Glutamatergic neuron (in vitro differentiated cells): ENCODE measurements around the gene RARB. TPM values are rescaled to one million over a fixed set of nuclear protein-coding genes. Genes with fewer than 3 reads are reported as not detected.

Experiments
- DNase-seq: peaks from one replicate; pipeline ENCODE4 v3.0.0; 2022
- H3K27ac Mint-ChIP-seq: one replicate; pipeline ENCODE4 v1.8.0; 2020; ENCODE audit warnings: mild to moderate bottlenecking, mixed read lengths, inconsistent platforms; ENCODE audit not compliant: unreplicated experiment
- H3K27me3 Mint-ChIP-seq: one replicate; pipeline ENCODE4 v1.8.0; 2020; ENCODE audit warnings: mild to moderate bottlenecking, moderate library complexity, mixed read lengths, inconsistent platforms; ENCODE audit not compliant: unreplicated experiment
- H3K36me3 Mint-ChIP-seq: one replicate; pipeline ENCODE4 v1.8.0; 2020; ENCODE audit warnings: mild to moderate bottlenecking, mixed read lengths, inconsistent platforms; ENCODE audit not compliant: unreplicated experiment
- H3K4me1 Mint-ChIP-seq: one replicate; pipeline ENCODE4 v1.8.0; 2020; ENCODE audit warnings: mild to moderate bottlenecking, low read depth, mixed read lengths, inconsistent platforms; ENCODE audit not compliant: unreplicated experiment
- H3K4me3 Mint-ChIP-seq: one replicate; pipeline ENCODE4 v1.8.0; 2020; ENCODE audit warnings: mild to moderate bottlenecking, mixed read lengths, inconsistent platforms; ENCODE audit not compliant: unreplicated experiment
- H3K9me3 Mint-ChIP-seq: one replicate; pipeline ENCODE4 v1.8.0; 2020; ENCODE audit warnings: mild to moderate bottlenecking, moderate library complexity, mixed read lengths, inconsistent platforms; ENCODE audit not compliant: unreplicated experiment
- total RNA-seq: library from RNA; stranded (reverse); fragmentation: NEBNext Ultra II Directional; extraction: Animal tissue kit (Norgen Biotek cat#: 25700); gene quantifications from one replicate; pipeline ENCODE4 v1.2.1, GENCODE V29; 2021; ENCODE audit not compliant: unreplicated experiment
- TF ChIP-seq, protein P1 (sequence below): fragments of 200-600 bp; sonication (generic); IDR thresholded peaks from one replicate; pipeline ENCODE4 v1.5.0; 2021; ENCODE audit not compliant: partially characterized antibody, unreplicated experiment

RARB gene
- total RNA-seq, 1 donor from 2014 or later: 1.2 TPM

DNA sequence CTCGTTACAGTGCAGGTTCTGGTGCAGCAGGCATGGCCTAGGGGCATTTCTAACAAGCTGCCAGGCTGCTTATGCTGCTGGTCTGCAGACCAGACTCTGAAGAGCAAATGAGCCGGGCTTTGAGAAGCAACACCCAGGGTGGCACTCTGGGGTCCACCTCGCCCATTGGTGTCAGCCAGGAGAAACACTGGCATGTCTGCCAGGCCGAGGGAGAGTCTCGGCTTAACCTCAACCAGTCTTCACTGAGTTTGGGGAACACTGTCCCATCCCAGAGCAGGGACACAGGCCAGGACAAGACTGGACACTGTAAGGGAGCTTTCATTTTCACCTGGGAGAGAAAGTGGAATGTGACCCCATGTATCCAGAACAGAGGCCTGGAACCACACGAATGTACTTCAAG is 143.2 kb downstream of the RARB start:
- DNase-seq: no peak
- Mint-ChIP-seq H3K27me3 (peaks cover 2% of the 10 kb centered on the region), H3K27ac (no peak overlapping the region), H3K4me3 (no peak overlapping the region), H3K9me3 (peaks cover 4% of the 10 kb centered on the region), H3K4me1 (peaks cover 18% of the 10 kb centered on the region), H3K36me3 (peaks cover 6% of the 10 kb centered on the region)
- TF ChIP-seq, protein P1, sequence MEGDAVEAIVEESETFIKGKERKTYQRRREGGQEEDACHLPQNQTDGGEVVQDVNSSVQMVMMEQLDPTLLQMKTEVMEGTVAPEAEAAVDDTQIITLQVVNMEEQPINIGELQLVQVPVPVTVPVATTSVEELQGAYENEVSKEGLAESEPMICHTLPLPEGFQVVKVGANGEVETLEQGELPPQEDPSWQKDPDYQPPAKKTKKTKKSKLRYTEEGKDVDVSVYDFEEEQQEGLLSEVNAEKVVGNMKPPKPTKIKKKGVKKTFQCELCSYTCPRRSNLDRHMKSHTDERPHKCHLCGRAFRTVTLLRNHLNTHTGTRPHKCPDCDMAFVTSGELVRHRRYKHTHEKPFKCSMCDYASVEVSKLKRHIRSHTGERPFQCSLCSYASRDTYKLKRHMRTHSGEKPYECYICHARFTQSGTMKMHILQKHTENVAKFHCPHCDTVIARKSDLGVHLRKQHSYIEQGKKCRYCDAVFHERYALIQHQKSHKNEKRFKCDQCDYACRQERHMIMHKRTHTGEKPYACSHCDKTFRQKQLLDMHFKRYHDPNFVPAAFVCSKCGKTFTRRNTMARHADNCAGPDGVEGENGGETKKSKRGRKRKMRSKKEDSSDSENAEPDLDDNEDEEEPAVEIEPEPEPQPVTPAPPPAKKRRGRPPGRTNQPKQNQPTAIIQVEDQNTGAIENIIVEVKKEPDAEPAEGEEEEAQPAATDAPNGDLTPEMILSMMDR: no peak

DNA sequence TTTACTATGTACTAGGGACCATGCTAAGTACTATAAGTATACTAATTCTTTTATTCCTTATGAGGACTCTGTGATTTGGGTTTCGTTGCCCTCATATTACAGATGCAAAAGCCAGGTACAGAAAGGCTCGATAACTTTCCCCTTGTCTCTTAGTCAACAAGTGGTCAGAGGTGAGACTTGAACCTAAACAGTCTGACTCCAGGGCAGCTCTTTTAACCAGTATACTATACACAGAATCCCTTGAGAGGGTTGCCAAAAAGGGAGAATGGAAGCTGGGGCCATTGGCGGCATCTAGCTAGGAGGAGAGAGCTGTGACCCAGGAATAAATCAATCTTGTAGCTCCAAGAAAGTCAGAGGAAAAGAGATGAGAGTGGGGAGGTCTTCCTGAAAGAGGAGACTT is 144.3 kb downstream of the RARB start:
- no peak for DNase-seq
- H3K4me3 Mint-ChIP-seq: no peak overlapping the region
- peaks cover 18% of the 10 kb centered on the region for H3K4me1 Mint-ChIP-seq
- peaks cover 2% of the 10 kb centered on the region for H3K27me3 Mint-ChIP-seq
- peaks cover 6% of the 10 kb centered on the region for H3K36me3 Mint-ChIP-seq
- H3K27ac Mint-ChIP-seq: no peak overlapping the region
- TF ChIP-seq, protein P1: no peak
- H3K9me3 Mint-ChIP-seq: peaks cover under 1% of the 10 kb centered on the region

DNA sequence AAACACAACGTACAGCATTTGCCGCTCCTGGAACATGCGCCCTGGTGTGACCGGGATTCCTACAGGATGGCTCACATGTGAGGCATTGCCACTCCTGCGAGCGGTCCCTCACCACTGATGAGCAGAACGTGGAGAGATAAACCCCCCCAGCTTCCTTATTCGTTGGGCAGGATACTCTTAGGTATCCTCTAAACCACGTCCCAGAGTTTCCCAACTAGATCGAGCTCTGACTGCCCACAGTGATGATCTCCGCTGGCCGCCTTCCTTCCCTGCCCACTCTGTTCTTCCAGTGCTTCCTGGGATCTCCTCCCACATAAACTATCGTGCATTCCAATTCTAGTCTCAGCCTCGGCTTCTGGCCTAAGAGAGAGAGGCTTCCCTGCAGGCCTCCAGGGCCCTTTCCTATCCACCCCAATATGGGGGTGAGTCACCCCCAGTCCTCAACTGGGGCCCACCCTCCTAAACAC is 144.9 kb downstream of the RARB start:
- Mint-ChIP-seq H3K27ac (no peak overlapping the region), H3K36me3 (peaks cover 6% of the 10 kb centered on the region), H3K4me1 (peaks cover 18% of the 10 kb centered on the region), H3K27me3 (peaks cover 2% of the 10 kb centered on the region), H3K9me3 (no peaks in the 10 kb centered on the region), H3K4me3 (no peak overlapping the region)
- TF ChIP-seq, protein P1: no peak
- DNase-seq: no peak

DNA sequence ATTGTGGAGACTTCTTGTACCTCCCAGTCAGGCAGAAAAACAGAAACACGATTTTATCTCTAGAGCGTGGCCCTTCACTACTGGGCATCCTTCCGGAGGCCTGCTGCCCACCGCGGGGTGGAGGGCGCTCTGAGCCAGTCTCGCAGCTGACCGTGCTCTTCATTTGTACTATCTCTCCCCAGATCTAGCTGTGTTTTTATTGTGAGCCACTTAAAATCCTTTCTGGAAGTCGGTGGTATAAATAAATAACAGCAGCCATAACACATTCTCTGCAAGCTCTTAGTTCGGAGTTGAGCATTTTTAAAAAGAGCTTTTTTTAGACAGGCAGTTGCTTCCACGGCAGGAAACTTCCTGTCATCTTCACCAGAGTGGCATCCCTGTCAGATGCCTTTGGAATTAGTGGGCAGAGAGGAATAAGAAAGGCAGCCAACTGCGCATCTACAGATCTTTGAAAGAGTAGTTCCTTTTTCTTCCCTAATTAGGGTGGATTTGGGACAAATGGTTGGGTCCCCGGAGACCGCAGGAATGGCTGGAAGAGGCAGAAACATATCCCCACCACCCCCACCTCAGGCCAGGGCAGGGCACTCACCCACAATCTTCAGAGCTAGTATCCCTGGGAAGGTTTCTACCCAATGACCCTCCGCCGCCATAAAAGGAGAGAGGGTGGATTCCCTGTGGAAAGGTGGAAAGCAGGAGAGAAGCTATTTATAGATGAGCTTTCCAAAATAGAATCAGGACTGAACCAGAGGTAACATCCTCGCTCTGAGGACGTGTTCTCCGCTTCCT is 145.5 kb downstream of the RARB start:
- H3K27me3 Mint-ChIP-seq: peaks cover 2% of the 10 kb centered on the region
- peaks cover 18% of the 10 kb centered on the region for H3K4me1 Mint-ChIP-seq
- TF ChIP-seq, protein P1: no peak
- H3K36me3 Mint-ChIP-seq: peaks cover 6% of the 10 kb centered on the region
- no peak overlapping the region for H3K27ac Mint-ChIP-seq
- no peaks in the 10 kb centered on the region for H3K9me3 Mint-ChIP-seq
- H3K4me3 Mint-ChIP-seq: no peak overlapping the region
- no peak for DNase-seq

DNA sequence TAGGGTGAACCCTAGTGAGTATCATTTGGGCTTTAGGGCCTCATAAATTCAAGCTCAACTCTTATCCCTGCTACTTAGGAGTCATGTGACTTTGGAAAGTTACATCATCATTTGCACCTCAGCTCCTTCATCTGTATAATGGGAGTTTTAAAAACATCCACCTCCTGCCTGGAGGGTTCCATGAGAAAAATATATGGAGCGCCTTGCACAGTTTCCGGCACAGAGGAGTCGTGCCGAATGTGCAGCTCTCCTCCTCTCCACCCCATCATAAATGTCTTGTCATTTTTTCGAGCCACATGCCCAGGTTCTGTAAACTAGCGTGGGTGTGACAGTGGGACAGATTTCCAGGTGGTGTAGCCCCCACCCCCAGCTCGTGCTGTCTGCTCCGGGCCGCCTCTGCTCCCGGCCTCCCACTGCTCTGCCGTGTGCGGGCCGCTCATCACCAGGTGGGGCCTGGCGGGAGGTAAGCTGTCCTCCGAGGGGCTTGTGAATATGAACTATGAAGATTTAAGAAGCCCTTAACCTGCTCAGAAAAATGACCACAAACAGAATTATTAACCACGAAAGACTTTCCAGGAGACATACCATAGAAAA is 146.2 kb downstream of the RARB start:
- Mint-ChIP-seq H3K36me3 (peaks cover 6% of the 10 kb centered on the region), H3K4me3 (no peak overlapping the region), H3K27ac (no peak overlapping the region), H3K27me3 (peaks cover 2% of the 10 kb centered on the region), H3K9me3 (no peaks in the 10 kb centered on the region), H3K4me1 (peaks cover 16% of the 10 kb centered on the region)
- TF ChIP-seq, protein P1: no peak
- no peak for DNase-seq
